ENCODE results near the gene SORBS1. TPM values are rescaled to one million over a fixed set of nuclear protein-coding genes. Genes with fewer than 3 reads are reported as not detected.
A peak's percentile ranks its signal among the peaks of the same experiment; 100 is the strongest.

The SORBS1 gene
- total and polyA plus RNA-seq, 9 of the 15 experiments (the other 6 are each of a cell fraction or from before 2014, with no cell fraction given), result 2.0 to 13.3 (median 6.5) TPM

DNA sequence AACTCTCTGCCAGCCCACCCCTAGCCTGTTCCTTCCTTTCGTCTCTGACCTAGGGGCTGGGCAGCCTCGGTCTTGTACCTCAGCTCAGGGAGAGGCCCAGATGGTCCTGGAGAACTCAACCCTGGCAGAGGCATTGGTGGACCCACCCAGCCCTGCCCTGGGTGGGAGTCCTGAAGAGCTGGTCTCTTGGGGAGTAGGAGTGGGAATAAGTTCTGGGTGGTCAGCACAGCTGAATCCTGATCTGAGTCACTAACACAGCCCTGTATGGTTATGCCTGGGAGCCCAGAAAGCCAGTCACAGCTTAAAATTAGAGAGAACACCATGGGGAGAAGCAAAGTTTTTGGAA lies 84.0 kb downstream of the SORBS1 start:
- H3K4me3 ChIP-seq, result no peak overlapping the region
- intact Hi-C loops (cut with micrococcal nuclease) (no loop called here), in situ Hi-C loops (cut with MboI) (no loop called here)
- H3K4me2 ChIP-seq (ENCODE audit: insufficient read depth, low read length), result no peak overlapping the region
- no peak overlapping the region for H3K27ac ChIP-seq (ENCODE audit: extremely low read depth, low read depth, low read length)
- no peak for TF ChIP-seq TAF9B (IDR thresholded peaks at IDR 0.05; ENCODE audit: partially characterized antibody)
- no peaks in the 10 kb centered on the region for H3K9me3 ChIP-seq (replicated peaks; ENCODE audit: control insufficient read depth, insufficient read depth, low read depth, low read length)
- no TSS peak for BruUV-seq (replicated peaks)
- ChIA-PET POLR2A (interaction anchor here (0.6 to 1.0 kb wide), 3 partner anchors 13 to 72 kb away, joined by 3 to 8 read pairs (median 4); no protein-coding TSS in a partner anchor), CTCF (ENCODE audit: low intra/inter-chr PET ratio) (no interaction called here)
- peaks cover 12 to 21% of the 10 kb centered on the region in 2 experiments; a peak in 3 of 5 replicates for H3K4me1 ChIP-seq (replicated peaks in 1 of 2; ENCODE audit: control insufficient read depth in 2 of 2, insufficient read depth in 2 of 2, low read length in 2 of 2)
- H3K9ac ChIP-seq (ENCODE audit: insufficient read depth in 1 of 2, low read depth in 2 of 2, low read length in 2 of 2), result peak overlapping the region in 1 of 2 experiments; percentile 45; a peak in 1 of 4 replicates
- no CpG with 5 or more reads among the region's 2 CpGs for WGBS (ENCODE audit: insufficient coverage, low coverage, missing lambda C conversion rate)
- no peaks in the 10 kb centered on the region for H3K79me2 ChIP-seq (ENCODE audit: control insufficient read depth, insufficient read depth, low read length)
- DNase-seq (ENCODE audit: extremely low read depth in 1 of 4, low spot score in 3 of 4), result no peak
- H3K27me3 ChIP-seq (ENCODE audit: control insufficient read depth in 2 of 2, insufficient read depth in 2 of 2, low read length in 2 of 2), result no peaks in the 10 kb centered on the region
- H3K36me3 ChIP-seq (ENCODE audit: control insufficient read depth, insufficient read depth, low read length), result no peaks in the 10 kb centered on the region
- H3K9me1 ChIP-seq (ENCODE audit: control insufficient read depth, insufficient read depth, low read length), result no peaks in the 10 kb centered on the region
- FAIRE-seq, result no peak
- H2AFZ ChIP-seq (ENCODE audit: low read depth, low read length), result no peak overlapping the region
- H4K20me1 ChIP-seq (replicated peaks; ENCODE audit: control insufficient read depth, insufficient read depth, low read length), result no peaks in the 10 kb centered on the region
- no peak for ATAC-seq

DNA sequence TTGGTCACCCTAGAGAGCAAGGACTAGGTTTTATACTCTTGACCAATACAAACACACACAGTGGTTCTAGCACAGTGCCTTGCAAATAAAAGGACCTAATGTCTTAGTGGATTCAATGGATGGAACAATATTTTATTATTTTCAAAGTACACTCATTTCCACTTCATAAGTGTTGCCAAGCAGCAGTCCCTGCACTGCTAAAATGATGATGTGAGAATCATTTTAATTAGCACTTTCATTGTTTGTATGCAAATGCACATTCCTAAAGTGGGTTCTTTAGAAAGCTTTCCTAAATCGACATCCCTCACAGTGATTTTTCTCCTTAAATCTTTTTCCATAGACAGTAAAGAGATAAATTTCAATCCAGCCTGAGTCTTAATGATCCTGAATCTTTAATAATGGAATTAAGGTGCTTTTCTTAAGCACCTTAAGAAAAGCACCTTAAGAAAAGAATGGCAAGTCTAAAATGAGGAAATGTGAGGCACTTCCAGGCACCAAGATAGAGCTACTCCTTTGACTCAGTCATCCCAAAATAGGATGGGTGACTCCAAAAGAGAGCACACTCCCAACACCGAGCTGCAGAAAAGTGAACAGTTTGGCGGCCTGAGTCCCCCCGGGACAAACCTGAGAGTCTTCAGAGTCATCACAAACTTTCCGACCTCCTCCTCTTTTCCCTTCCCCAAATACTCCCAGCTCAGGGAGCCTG lies 84.5 kb downstream of the SORBS1 start:
- Histone ChIP-seq H3K4me1 (replicated peaks in 1 of 2; ENCODE audit: control insufficient read depth in 2 of 2, insufficient read depth in 2 of 2, low read length in 2 of 2) (peaks cover 12 to 21% of the 10 kb centered on the region in 2 experiments; a peak in 3 of 5 replicates), H3K9me3 (replicated peaks; ENCODE audit: control insufficient read depth, insufficient read depth, low read depth, low read length) (no peaks in the 10 kb centered on the region), H3K9me1 (ENCODE audit: control insufficient read depth, insufficient read depth, low read length) (no peaks in the 10 kb centered on the region), H3K27me3 (ENCODE audit: control insufficient read depth in 2 of 2, insufficient read depth in 2 of 2, low read length in 2 of 2) (no peaks in the 10 kb centered on the region), H3K36me3 (ENCODE audit: control insufficient read depth, insufficient read depth, low read length) (no peaks in the 10 kb centered on the region), H3K4me3 (no peak overlapping the region), H3K27ac (ENCODE audit: extremely low read depth, low read depth, low read length) (no peak overlapping the region), H3K79me2 (ENCODE audit: control insufficient read depth, insufficient read depth, low read length) (no peaks in the 10 kb centered on the region), H3K9ac (ENCODE audit: insufficient read depth in 1 of 2, low read depth in 2 of 2, low read length in 2 of 2) (peak overlapping the region in 1 of 2 experiments; percentile 45; a peak in 1 of 4 replicates), H2AFZ (ENCODE audit: low read depth, low read length) (no peak overlapping the region), H3K4me2 (ENCODE audit: insufficient read depth, low read length) (no peak overlapping the region), H4K20me1 (replicated peaks; ENCODE audit: control insufficient read depth, insufficient read depth, low read length) (no peaks in the 10 kb centered on the region)
- ChIA-PET CTCF (ENCODE audit: low intra/inter-chr PET ratio) (no interaction called here), POLR2A (interaction anchor here (0.6 to 1.0 kb wide), 3 partner anchors 13 to 72 kb away, joined by 3 to 8 read pairs (median 4); no protein-coding TSS in a partner anchor)
- intact Hi-C loops (cut with micrococcal nuclease), result no loop called here
- FAIRE-seq (no peak), DNase-seq (ENCODE audit: extremely low read depth in 1 of 4, low spot score in 3 of 4) (no peak), ATAC-seq (no peak)
- TF ChIP-seq, protein P1, sequence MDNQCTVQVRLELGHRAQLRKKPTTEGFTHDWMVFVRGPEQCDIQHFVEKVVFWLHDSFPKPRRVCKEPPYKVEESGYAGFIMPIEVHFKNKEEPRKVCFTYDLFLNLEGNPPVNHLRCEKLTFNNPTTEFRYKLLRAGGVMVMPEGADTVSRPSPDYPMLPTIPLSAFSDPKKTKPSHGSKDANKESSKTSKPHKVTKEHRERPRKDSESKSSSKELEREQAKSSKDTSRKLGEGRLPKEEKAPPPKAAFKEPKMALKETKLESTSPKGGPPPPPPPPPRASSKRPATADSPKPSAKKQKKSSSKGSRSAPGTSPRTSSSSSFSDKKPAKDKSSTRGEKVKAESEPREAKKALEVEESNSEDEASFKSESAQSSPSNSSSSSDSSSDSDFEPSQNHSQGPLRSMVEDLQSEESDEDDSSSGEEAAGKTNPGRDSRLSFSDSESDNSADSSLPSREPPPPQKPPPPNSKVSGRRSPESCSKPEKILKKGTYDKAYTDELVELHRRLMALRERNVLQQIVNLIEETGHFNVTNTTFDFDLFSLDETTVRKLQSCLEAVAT (IDR thresholded peaks at IDR 0.05), result no peak
- TF ChIP-seq LCOR (CRISPR knock-in tag; IDR thresholded peaks at IDR 0.05), result no peak
- TF ChIP-seq, protein P2, sequence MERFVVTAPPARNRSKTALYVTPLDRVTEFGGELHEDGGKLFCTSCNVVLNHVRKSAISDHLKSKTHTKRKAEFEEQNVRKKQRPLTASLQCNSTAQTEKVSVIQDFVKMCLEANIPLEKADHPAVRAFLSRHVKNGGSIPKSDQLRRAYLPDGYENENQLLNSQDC (CRISPR knock-in tag; IDR thresholded peaks at IDR 0.05), result no peak
- TF ChIP-seq, protein P3, sequence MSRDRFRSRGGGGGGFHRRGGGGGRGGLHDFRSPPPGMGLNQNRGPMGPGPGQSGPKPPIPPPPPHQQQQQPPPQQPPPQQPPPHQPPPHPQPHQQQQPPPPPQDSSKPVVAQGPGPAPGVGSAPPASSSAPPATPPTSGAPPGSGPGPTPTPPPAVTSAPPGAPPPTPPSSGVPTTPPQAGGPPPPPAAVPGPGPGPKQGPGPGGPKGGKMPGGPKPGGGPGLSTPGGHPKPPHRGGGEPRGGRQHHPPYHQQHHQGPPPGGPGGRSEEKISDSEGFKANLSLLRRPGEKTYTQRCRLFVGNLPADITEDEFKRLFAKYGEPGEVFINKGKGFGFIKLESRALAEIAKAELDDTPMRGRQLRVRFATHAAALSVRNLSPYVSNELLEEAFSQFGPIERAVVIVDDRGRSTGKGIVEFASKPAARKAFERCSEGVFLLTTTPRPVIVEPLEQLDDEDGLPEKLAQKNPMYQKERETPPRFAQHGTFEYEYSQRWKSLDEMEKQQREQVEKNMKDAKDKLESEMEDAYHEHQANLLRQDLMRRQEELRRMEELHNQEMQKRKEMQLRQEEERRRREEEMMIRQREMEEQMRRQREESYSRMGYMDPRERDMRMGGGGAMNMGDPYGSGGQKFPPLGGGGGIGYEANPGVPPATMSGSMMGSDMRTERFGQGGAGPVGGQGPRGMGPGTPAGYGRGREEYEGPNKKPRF (IDR thresholded peaks at IDR 0.05; ENCODE audit: low read depth, low read length), result no peak
- in situ Hi-C loops (cut with MboI), result no loop called here
- no TSS peak for BruUV-seq (replicated peaks)
- 61% methylated on average over 4 of the region's 5 CpGs for WGBS (ENCODE audit: insufficient coverage, low coverage, missing lambda C conversion rate)
